ENCODE results near the gene ALMS1.

ALMS1 gene

GRCh38 chr2:73588177-73588576 lies 202.5 kb downstream of the ALMS1 start:
- Histone ChIP-seq H3K36me3 (replicated peaks in 1 of 2; ENCODE audit: control insufficient read depth in 2 of 2, insufficient read depth in 2 of 2, low read length in 2 of 2) (peaks cover 0 to 4% of the 10 kb centered on the region in 2 donors), H4K91ac (ENCODE audit: low read depth, low read length, poor library complexity) (no peak overlapping the region), H3K4me3 (ENCODE audit: low read length in 2 of 2) (no peak overlapping the region), H2BK120ac (ENCODE audit: low read depth, low read length) (no peak overlapping the region), H3K4ac (ENCODE audit: low read length) (no peak overlapping the region), H3K18ac (ENCODE audit: low read length) (no peak overlapping the region), H3K23ac (ENCODE audit: low read depth, low read length, poor library complexity) (no peak overlapping the region), H3K9ac (ENCODE audit: low read depth, low read length, poor library complexity) (no peak overlapping the region), H3K4me1 (ENCODE audit: control insufficient read depth in 2 of 2, insufficient read depth in 1 of 2, low read depth in 1 of 2, low read length in 2 of 2) (peaks cover 0 to 2% of the 10 kb centered on the region in 2 donors), H2BK12ac (ENCODE audit: low read length) (no peak overlapping the region), H3K27me3 (ENCODE audit: control insufficient read depth in 3 of 3, insufficient read depth in 3 of 3, low read depth in 1 of 3, low read length in 3 of 3) (no peaks in the 10 kb centered on the region), H2BK5ac (ENCODE audit: low read length) (no peak overlapping the region), H3K4me2 (ENCODE audit: insufficient read depth, low read length, poor library complexity, severe bottlenecking) (no peak overlapping the region), H3K79me1 (ENCODE audit: low read depth, low read length) (no peaks in the 10 kb centered on the region), H3K9me3 (replicated peaks in 1 of 2; ENCODE audit: control insufficient read depth in 2 of 2, insufficient read depth in 1 of 2, low read depth in 1 of 2, low read length in 2 of 2) (peaks cover 0 to 8% of the 10 kb centered on the region in 2 donors), H3K27ac (replicated peaks; ENCODE audit: low read length) (no peak overlapping the region), H3K14ac (ENCODE audit: low read length) (no peak overlapping the region), H2BK15ac (ENCODE audit: low read length) (no peak overlapping the region), H4K8ac (ENCODE audit: low read depth, low read length) (no peak overlapping the region), H2AK5ac (ENCODE audit: low read depth, low read length) (no peak overlapping the region), H2AFZ (ENCODE audit: low read length) (no peak overlapping the region)
- no peak for DNase-seq (ENCODE audit: low spot score)
- WGBS, 2 donors (ENCODE audit: extremely low coverage in 2 of 2, insufficient read length in 2 of 2, insufficient replicate concordance in 1 of 2), result no CpG with 5 or more reads among the region's 4 CpGs

GRCh38 chr2:73593680-73594079 lies 208.0 kb downstream of the ALMS1 start:
- no peak overlapping the region for H2AFZ ChIP-seq (ENCODE audit: low read length)
- no peak overlapping the region for H3K4me3 ChIP-seq (ENCODE audit: low read length in 2 of 2)
- H3K4me2 ChIP-seq (ENCODE audit: insufficient read depth, low read length, poor library complexity, severe bottlenecking), result no peak overlapping the region
- H2BK120ac ChIP-seq (ENCODE audit: low read depth, low read length), result no peak overlapping the region
- no peaks in the 10 kb centered on the region for H3K79me1 ChIP-seq (ENCODE audit: low read depth, low read length)
- no peaks in the 10 kb centered on the region for H3K27me3 ChIP-seq (ENCODE audit: control insufficient read depth in 3 of 3, insufficient read depth in 3 of 3, low read depth in 1 of 3, low read length in 3 of 3)
- no peak overlapping the region for H3K9ac ChIP-seq (ENCODE audit: low read depth, low read length, poor library complexity)
- H3K9me3 ChIP-seq (replicated peaks in 1 of 2; ENCODE audit: control insufficient read depth in 2 of 2, insufficient read depth in 1 of 2, low read depth in 1 of 2, low read length in 2 of 2), result peaks cover 2 to 5% of the 10 kb centered on the region in 2 donors
- no peak overlapping the region for H2BK5ac ChIP-seq (ENCODE audit: low read length)
- no peak overlapping the region for H2BK15ac ChIP-seq (ENCODE audit: low read length)
- H2AK5ac ChIP-seq (ENCODE audit: low read depth, low read length), result no peak overlapping the region
- WGBS, 2 donors (ENCODE audit: extremely low coverage in 2 of 2, insufficient read length in 2 of 2, insufficient replicate concordance in 1 of 2), result no CpG with 5 or more reads among the region's 2 CpGs
- H3K23ac ChIP-seq (ENCODE audit: low read depth, low read length, poor library complexity), result no peak overlapping the region
- no peak overlapping the region for H2BK12ac ChIP-seq (ENCODE audit: low read length)
- no peak overlapping the region for H3K18ac ChIP-seq (ENCODE audit: low read length)
- H3K4me1 ChIP-seq (ENCODE audit: control insufficient read depth in 2 of 2, insufficient read depth in 1 of 2, low read depth in 1 of 2, low read length in 2 of 2), result no peaks in the 10 kb centered on the region
- H4K91ac ChIP-seq (ENCODE audit: low read depth, low read length, poor library complexity), result no peak overlapping the region
- no peak overlapping the region for H3K14ac ChIP-seq (ENCODE audit: low read length)
- H4K8ac ChIP-seq (ENCODE audit: low read depth, low read length), result no peak overlapping the region
- no peak overlapping the region for H3K27ac ChIP-seq (replicated peaks; ENCODE audit: low read length)
- DNase-seq (ENCODE audit: low spot score), result no peak
- H3K4ac ChIP-seq (ENCODE audit: low read length), result no peak overlapping the region
- H3K36me3 ChIP-seq (replicated peaks in 1 of 2; ENCODE audit: control insufficient read depth in 2 of 2, insufficient read depth in 2 of 2, low read length in 2 of 2), result peaks cover 0 to 9% of the 10 kb centered on the region in 2 donors

GRCh38 chr2:73594251-73594650 lies 208.6 kb downstream of the ALMS1 start:
- Histone ChIP-seq H3K4ac (ENCODE audit: low read length) (no peak overlapping the region), H3K4me2 (ENCODE audit: insufficient read depth, low read length, poor library complexity, severe bottlenecking) (no peak overlapping the region), H4K8ac (ENCODE audit: low read depth, low read length) (no peak overlapping the region), H2BK120ac (ENCODE audit: low read depth, low read length) (no peak overlapping the region), H2BK12ac (ENCODE audit: low read length) (no peak overlapping the region), H3K27ac (replicated peaks; ENCODE audit: low read length) (no peak overlapping the region), H3K14ac (ENCODE audit: low read length) (no peak overlapping the region), H3K23ac (ENCODE audit: low read depth, low read length, poor library complexity) (no peak overlapping the region), H4K91ac (ENCODE audit: low read depth, low read length, poor library complexity) (no peak overlapping the region), H3K4me3 (ENCODE audit: low read length in 2 of 2) (no peak overlapping the region), H3K36me3 (replicated peaks in 1 of 2; ENCODE audit: control insufficient read depth in 2 of 2, insufficient read depth in 2 of 2, low read length in 2 of 2) (peaks cover 0 to 9% of the 10 kb centered on the region in 2 donors), H3K9me3 (replicated peaks in 1 of 2; ENCODE audit: control insufficient read depth in 2 of 2, insufficient read depth in 1 of 2, low read depth in 1 of 2, low read length in 2 of 2) (peaks cover 2 to 5% of the 10 kb centered on the region in 2 donors), H2BK5ac (ENCODE audit: low read length) (no peak overlapping the region), H2AFZ (ENCODE audit: low read length) (no peak overlapping the region), H2AK5ac (ENCODE audit: low read depth, low read length) (no peak overlapping the region), H2BK15ac (ENCODE audit: low read length) (no peak overlapping the region), H3K9ac (ENCODE audit: low read depth, low read length, poor library complexity) (no peak overlapping the region), H3K79me1 (ENCODE audit: low read depth, low read length) (no peaks in the 10 kb centered on the region), H3K18ac (ENCODE audit: low read length) (no peak overlapping the region), H3K27me3 (ENCODE audit: control insufficient read depth in 3 of 3, insufficient read depth in 3 of 3, low read depth in 1 of 3, low read length in 3 of 3) (no peaks in the 10 kb centered on the region), H3K4me1 (ENCODE audit: control insufficient read depth in 2 of 2, insufficient read depth in 1 of 2, low read depth in 1 of 2, low read length in 2 of 2) (no peaks in the 10 kb centered on the region)
- WGBS, 2 donors (ENCODE audit: extremely low coverage in 2 of 2, insufficient read length in 2 of 2, insufficient replicate concordance in 1 of 2), result no CpG with 5 or more reads among the region's 2 CpGs
- no peak for DNase-seq (ENCODE audit: low spot score)

- no peak overlapping the region for H2BK5ac ChIP-seq (ENCODE audit: low read length)
- no peaks in the 10 kb centered on the region for H3K4me1 ChIP-seq (ENCODE audit: control insufficient read depth in 2 of 2, insufficient read depth in 1 of 2, low read depth in 1 of 2, low read length in 2 of 2)
- H3K4ac ChIP-seq (ENCODE audit: low read length), result no peak overlapping the region
- no peak overlapping the region for H3K27ac ChIP-seq (replicated peaks; ENCODE audit: low read length)
- no peak overlapping the region for H3K9ac ChIP-seq (ENCODE audit: low read depth, low read length, poor library complexity)
- peaks cover 10 to 62% of the 10 kb centered on the region in 2 donors for H3K36me3 ChIP-seq (replicated peaks in 1 of 2; ENCODE audit: control insufficient read depth in 2 of 2, insufficient read depth in 2 of 2, low read length in 2 of 2)
- no peak overlapping the region for H4K8ac ChIP-seq (ENCODE audit: low read depth, low read length)
- no peak overlapping the region for H3K18ac ChIP-seq (ENCODE audit: low read length)
- H2BK12ac ChIP-seq (ENCODE audit: low read length), result no peak overlapping the region
- no peak overlapping the region for H3K14ac ChIP-seq (ENCODE audit: low read length)
- no peaks in the 10 kb centered on the region for H3K9me3 ChIP-seq (replicated peaks in 1 of 2; ENCODE audit: control insufficient read depth in 2 of 2, insufficient read depth in 1 of 2, low read depth in 1 of 2, low read length in 2 of 2)
- H3K79me1 ChIP-seq (ENCODE audit: low read depth, low read length), result no peaks in the 10 kb centered on the region
- H3K23ac ChIP-seq (ENCODE audit: low read depth, low read length, poor library complexity), result no peak overlapping the region
- no peak overlapping the region for H3K4me3 ChIP-seq (ENCODE audit: low read length in 2 of 2)
- no peak overlapping the region for H2AFZ ChIP-seq (ENCODE audit: low read length)
- no peak overlapping the region for H2BK120ac ChIP-seq (ENCODE audit: low read depth, low read length)
- no peak overlapping the region for H2BK15ac ChIP-seq (ENCODE audit: low read length)
- no CpG with 5 or more reads among the region's 5 CpGs for WGBS, 2 donors (ENCODE audit: extremely low coverage in 2 of 2, insufficient read length in 2 of 2, insufficient replicate concordance in 1 of 2)
- no peaks in the 10 kb centered on the region for H3K27me3 ChIP-seq (ENCODE audit: control insufficient read depth in 3 of 3, insufficient read depth in 3 of 3, low read depth in 1 of 3, low read length in 3 of 3)
- H2AK5ac ChIP-seq (ENCODE audit: low read depth, low read length), result no peak overlapping the region
- no peak for DNase-seq (ENCODE audit: low spot score)
- no peak overlapping the region for H3K4me2 ChIP-seq (ENCODE audit: insufficient read depth, low read length, poor library complexity, severe bottlenecking)
- no peak overlapping the region for H4K91ac ChIP-seq (ENCODE audit: low read depth, low read length, poor library complexity)
Observed at GRCh38 chr2:73601780-73602179, 216.1 kb downstream of the ALMS1 start.

All from neuronal stem cell (in vitro differentiated cells).